Spleen (tissue), 11 donors: Measurements from ENCODE around the gene EFCAB5. TPM values are rescaled to one million over a fixed set of nuclear protein-coding genes. Genes with fewer than 3 reads are reported as not detected.
"Not testable (repeated sequence)": the region's sequence is repeated elsewhere in the genome, so short reads cannot be mapped to it uniquely, and the experiment has no call there.

Experiments used
- DNase-seq: peaks from one replicate; pipeline ENCODE4 v3.0.0-alpha.2; 2020
- H3K27ac ChIP-seq, 8 donors: fragments of 200-600 bp; sonication (generic) in 7 of 8; 1 replicate in 4 of 8; 2 replicates in 4 of 8; pipeline versions ENCODE4 v1.5.0 to v1.8.0; 2016 to 2021; ENCODE audit warnings: inconsistent platforms in 4 of 8, mild to moderate bottlenecking in 4 of 8, moderate library complexity in 1 of 8
- H3K27me3 ChIP-seq, 7 donors: fragments of 200-600 bp; sonication (generic) in 6 of 7; replicated peaks in 1 of 7; 1 replicate in 4 of 7; 2 replicates in 3 of 7; pipeline versions ENCODE4 v1.5.0 to v1.8.0; 2016 to 2021; ENCODE audit warnings: inconsistent platforms in 3 of 7, mild to moderate bottlenecking in 1 of 7
- H3K36me3 ChIP-seq, 6 donors: fragments of 200-600 bp; sonication (generic) in 5 of 6; 1 replicate in 4 of 6; 2 replicates in 2 of 6; pipeline versions ENCODE4 v1.5.0 to v1.8.0; 2016 to 2021; ENCODE audit warnings: inconsistent platforms in 2 of 6
- H3K4me1 ChIP-seq, 6 donors: fragments of 200-600 bp; sonication (generic) in 5 of 6; 1 replicate in 3 of 6; 2 replicates in 3 of 6; pipeline versions ENCODE4 v1.5.0 to v1.8.0; 2016 to 2021; ENCODE audit warnings: inconsistent platforms in 3 of 6
- H3K4me3 ChIP-seq, 8 donors: fragments of 200-600 bp; sonication (generic) in 7 of 8; 1 replicate in 4 of 8; 2 replicates in 4 of 8; pipeline versions ENCODE4 v1.5.0 to v1.8.0; 2016 to 2021; ENCODE audit warnings: inconsistent platforms in 4 of 8, mild to moderate bottlenecking in 4 of 8, moderate library complexity in 2 of 8
- H3K9me3 ChIP-seq, 8 donors: fragments of 200-600 bp; sonication (generic) in 7 of 8; 1 replicate in 4 of 8; 2 replicates in 4 of 8; pipeline versions ENCODE4 v1.5.0 to v1.8.0; 2016 to 2021; ENCODE audit warnings: inconsistent platforms in 4 of 8
- POLR2A ChIP-seq, 3 donors: fragments of 450-650 bp; IDR thresholded peaks; one replicate each; pipeline ENCODE4 v1.5.1; 2017; ENCODE audit warnings: antibody characterized with exemption in 3 of 3, mild to moderate bottlenecking in 1 of 3
- POLR2AphosphoS5 ChIP-seq, 3 donors: sonication (generic); formaldehyde crosslinking; IDR thresholded peaks; one replicate each; pipeline ENCODE4 v1.5.1; 2017; ENCODE audit warnings: antibody characterized with exemption in 3 of 3
- WGBS, 5 donors: extraction: QIAGEN DNeasy Blood & Tissue Kit in 3 of 5; methylation state at CpG; one replicate each; pipeline versions ENCODE4 v1.1.5 to v1.1.7; 2013 to 2018; 5-methylcytosine and 5-hydroxymethylcytosine counted together
- intact Hi-C: fragments of 100-400 bp; cut with DNase I; formaldehyde crosslinking; loops from one replicate; pipeline ENCODE4 v1.15.0; 2023; ENCODE audit warnings: low total_unique reads
- polyA plus RNA-seq, 3 donors: library from polyadenylated mRNA; stranded (reverse); fragments of 200-250 nt; gene quantifications; one replicate each; pipeline ENCODE4 v1.2.1, GENCODE V29; 2013
- total RNA-seq, 7 donors: library from RNA; depleted of rRNA in 3 of 7; stranded (reverse); fragments of >200 nt in 3 of 7; fragmentation: NEBNext Ultra II Directional in 4 of 7; extraction: Animal tissue kit (Norgen Biotek cat#: 25700) in 4 of 7; gene quantifications; one replicate each; pipeline versions ENCODE4 v1.1.0 to v1.2.1, GENCODE V29; 2016 to 2021
- TF ChIP-seq, protein P1 (sequence below), 11 experiments: fragments of 200-600 bp in 7 of 11; fragments of 450-650 bp in 4 of 11; sonication (generic) in 4 of 11; IDR thresholded peaks in 8 of 11; conservative IDR thresholded peaks in 3 of 11; 1 replicate in 7 of 11; 2 replicates in 4 of 11; pipeline versions ENCODE4 v1.4.0 to v1.8.0; 2016 to 2021; ENCODE audit warnings: antibody characterized with exemption in 11 of 11, inconsistent platforms in 4 of 11, mild to moderate bottlenecking in 1 of 11
- donor health status: healthy with polysubstance abuse.
- donor health status: DM: no; HTN: no; CAD: no; lungs with moderate emphysema.
- donor health status: DM: no; HTN: no; CAD: no.
- donor health status: Bipolar disorder and iron deficiency.
- donor health status: healthy.
- donor health status: DM: no; HTN: no; CAD: no.
- donor health status: DM: yes; HTN: yes; CAD: no.

EFCAB5 gene
- total and polyA plus RNA-seq, 10 donors, result 0.10 to 3.2 (median 0.89) TPM; not detected in 1

DNA sequence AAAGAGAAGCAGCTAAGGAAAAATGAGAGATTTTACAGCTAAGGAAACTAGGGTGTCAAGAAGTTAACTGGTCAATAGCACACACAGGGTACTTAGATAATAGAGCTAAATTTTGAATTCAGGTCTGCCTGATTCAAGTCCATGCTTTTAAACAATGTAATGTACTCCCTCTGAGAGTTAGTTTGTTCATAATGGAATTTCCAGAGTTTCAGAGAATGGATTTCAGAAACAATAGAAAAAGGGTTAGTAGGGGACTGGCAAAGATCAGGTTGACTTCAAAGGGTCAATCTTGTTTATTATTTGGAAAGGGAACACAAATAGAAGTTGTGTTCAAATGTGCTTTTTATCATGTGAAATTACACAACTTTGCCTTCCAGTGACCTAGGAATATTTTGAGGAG, 193.1 kb downstream of the EFCAB5 start:
- no peak for DNase-seq
- intact Hi-C loops, result loop anchor here (10.0 kb wide), 1 partner anchor 140 kb away; no protein-coding TSS in a partner anchor
- no peak overlapping the region for H3K27ac ChIP-seq

DNA sequence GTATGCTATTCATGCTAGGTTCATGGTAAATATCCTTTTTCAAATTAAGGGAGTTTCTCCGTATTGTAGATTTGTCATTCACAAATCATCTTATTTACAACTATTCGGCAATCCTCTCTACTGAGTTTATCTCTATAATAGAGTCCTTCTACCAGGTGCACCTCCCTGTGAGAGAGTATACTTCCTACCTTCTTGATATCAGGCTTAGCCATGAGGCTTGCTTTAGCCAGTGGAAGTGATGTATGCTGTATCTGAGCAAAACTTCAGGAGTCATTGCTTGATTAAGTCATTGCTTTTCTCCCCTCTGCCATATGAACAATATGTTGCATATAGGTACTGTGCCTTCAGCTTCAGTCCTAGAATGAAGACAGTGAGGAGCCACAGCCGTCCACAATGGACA, 195.7 kb downstream of the EFCAB5 start:
- no peak for DNase-seq
- TF ChIP-seq, protein P1, sequence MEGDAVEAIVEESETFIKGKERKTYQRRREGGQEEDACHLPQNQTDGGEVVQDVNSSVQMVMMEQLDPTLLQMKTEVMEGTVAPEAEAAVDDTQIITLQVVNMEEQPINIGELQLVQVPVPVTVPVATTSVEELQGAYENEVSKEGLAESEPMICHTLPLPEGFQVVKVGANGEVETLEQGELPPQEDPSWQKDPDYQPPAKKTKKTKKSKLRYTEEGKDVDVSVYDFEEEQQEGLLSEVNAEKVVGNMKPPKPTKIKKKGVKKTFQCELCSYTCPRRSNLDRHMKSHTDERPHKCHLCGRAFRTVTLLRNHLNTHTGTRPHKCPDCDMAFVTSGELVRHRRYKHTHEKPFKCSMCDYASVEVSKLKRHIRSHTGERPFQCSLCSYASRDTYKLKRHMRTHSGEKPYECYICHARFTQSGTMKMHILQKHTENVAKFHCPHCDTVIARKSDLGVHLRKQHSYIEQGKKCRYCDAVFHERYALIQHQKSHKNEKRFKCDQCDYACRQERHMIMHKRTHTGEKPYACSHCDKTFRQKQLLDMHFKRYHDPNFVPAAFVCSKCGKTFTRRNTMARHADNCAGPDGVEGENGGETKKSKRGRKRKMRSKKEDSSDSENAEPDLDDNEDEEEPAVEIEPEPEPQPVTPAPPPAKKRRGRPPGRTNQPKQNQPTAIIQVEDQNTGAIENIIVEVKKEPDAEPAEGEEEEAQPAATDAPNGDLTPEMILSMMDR (IDR thresholded peaks at IDR 0.05 in 8 of 11, conservative IDR thresholded peaks at IDR 0.05 in 3 of 11), result no peak
- TF ChIP-seq POLR2AphosphoS5 (IDR thresholded peaks at IDR 0.05) (no peak), POLR2A (IDR thresholded peaks at IDR 0.05) (no peak)
- Histone ChIP-seq H3K36me3 (peaks cover 0 to 49% (median 12%) of the 10 kb centered on the region in 6 donors), H3K4me3 (no peak overlapping the region), H3K9me3 (no peaks in the 10 kb centered on the region), H3K4me1 (peaks cover 4 to 20% (median 8%) of the 10 kb centered on the region in 6 donors), H3K27ac (no peak overlapping the region), H3K27me3 (no peaks in the 10 kb centered on the region)
- WGBS, 5 donors, result 90 to 97% (median 96%) methylated on average over 3 of the region's 3 CpGs
- intact Hi-C loops, result loop anchor here (10.0 kb wide), 1 partner anchor 138 kb away; no protein-coding TSS in a partner anchor

More for the DNA sequence above, 193.1 kb downstream of the EFCAB5 start:
- Histone ChIP-seq H3K27me3 (no peaks in the 10 kb centered on the region), H3K4me1 (peaks cover 4 to 25% (median 8%) of the 10 kb centered on the region in 6 donors), H3K4me3 (no peak overlapping the region), H3K9me3 (no peaks in the 10 kb centered on the region), H3K36me3 (peaks cover 0 to 70% (median 16%) of the 10 kb centered on the region in 6 donors)
- TF ChIP-seq POLR2AphosphoS5 (IDR thresholded peaks at IDR 0.05) (no peak), POLR2A (IDR thresholded peaks at IDR 0.05) (no peak)
- TF ChIP-seq, protein P1 (IDR thresholded peaks at IDR 0.05 in 8 of 11, conservative IDR thresholded peaks at IDR 0.05 in 3 of 11), result no peak

DNA sequence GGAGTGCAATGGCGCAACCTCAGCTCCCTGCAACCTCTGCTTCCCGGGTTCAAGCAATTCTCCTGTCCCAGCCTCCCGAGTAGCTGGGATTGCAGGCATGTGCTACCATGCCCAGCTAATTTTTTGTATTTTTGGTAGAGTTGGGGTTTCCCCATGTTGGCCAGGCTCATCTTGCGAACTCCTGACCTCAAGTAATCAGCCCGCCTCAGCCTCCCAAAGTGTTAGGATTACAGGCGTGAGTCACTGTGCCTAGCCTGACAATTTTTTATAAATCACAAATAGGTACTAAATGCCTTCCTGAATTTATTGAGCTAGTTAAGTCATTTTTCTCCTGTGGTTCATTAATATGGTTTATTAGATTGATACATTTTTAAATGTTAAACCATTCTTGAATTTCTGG, 206.4 kb downstream of the EFCAB5 start:
- intact Hi-C loops, H3K27me3 ChIP-seq, H3K4me3 ChIP-seq, H3K27ac ChIP-seq, H3K9me3 ChIP-seq, DNase-seq: not testable (repeated sequence)
- Histone ChIP-seq H3K36me3 (peaks cover 0 to 27% (median 0%) of the 10 kb centered on the region in 6 donors), H3K4me1 (peaks cover 0 to 10% (median 2%) of the 10 kb centered on the region in 6 donors)
- WGBS, 5 donors, result 87 to 91% (median 88%) methylated on average over 6 of the region's 6 CpGs

DNA sequence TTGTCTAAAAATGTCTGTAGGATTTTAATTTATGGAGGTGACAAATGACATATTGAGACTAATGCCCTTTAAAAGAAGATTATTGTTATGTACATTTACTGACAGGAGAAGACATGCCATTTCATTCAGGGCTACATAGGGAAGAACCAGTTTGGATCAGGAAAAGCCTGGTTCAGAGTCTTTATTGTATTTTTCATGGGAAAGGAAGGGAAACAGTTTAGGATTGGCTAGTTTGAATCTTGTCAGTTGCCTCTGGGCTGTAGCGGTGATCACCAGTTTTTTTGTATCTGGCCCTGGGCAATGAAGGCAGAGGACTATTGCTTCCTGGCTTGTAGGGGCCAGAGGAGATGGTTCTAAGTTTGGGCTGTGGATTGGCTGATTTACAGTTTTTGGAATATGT, 206.9 kb downstream of the EFCAB5 start:
- TF ChIP-seq, protein P1 (IDR thresholded peaks at IDR 0.05 in 8 of 11, conservative IDR thresholded peaks at IDR 0.05 in 3 of 11), result no peak
- TF ChIP-seq POLR2AphosphoS5 (IDR thresholded peaks at IDR 0.05) (no peak), POLR2A (IDR thresholded peaks at IDR 0.05) (no peak)
- peaks cover 0 to 7% (median 0%) of the 10 kb centered on the region in 6 donors for H3K4me1 ChIP-seq
- no peak for DNase-seq
- H3K27ac ChIP-seq, result no peak overlapping the region
- no peaks in the 10 kb centered on the region for H3K9me3 ChIP-seq
- WGBS, 5 donors, result 92 to 100% (median 96%) methylated on average over 1 of the region's 1 CpG
- H3K27me3 ChIP-seq, result no peaks in the 10 kb centered on the region
- intact Hi-C loops, result no loop called here
- H3K36me3 ChIP-seq, result peaks cover 0 to 27% (median 0%) of the 10 kb centered on the region in 6 donors
- H3K4me3 ChIP-seq, result no peak overlapping the region

DNA sequence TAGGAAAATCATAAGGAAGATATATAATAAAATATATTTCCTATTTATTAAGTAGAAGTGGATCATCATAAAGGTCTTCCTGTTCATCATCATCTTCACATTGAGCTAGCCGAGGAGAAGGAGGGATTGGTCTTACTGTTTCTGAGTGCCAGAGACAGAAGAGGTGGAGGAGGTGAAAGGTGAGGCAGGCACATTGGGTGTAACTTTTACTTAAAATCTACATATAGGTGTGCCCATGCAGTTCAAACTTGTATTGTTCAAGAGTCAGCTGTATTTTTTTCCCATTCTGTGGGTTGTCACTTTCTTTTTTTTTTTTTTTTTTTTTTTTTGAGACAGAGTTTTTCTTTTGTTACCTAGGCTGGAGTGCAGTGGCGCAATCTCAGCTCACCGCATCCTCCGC, 210.0 kb downstream of the EFCAB5 start:
- 97 to 98% (median 97%) methylated on average over 4 of the region's 4 CpGs for WGBS, 5 donors
- Histone ChIP-seq H3K4me3 (no peak overlapping the region), H3K4me1 (peaks cover 0 to 4% (median 0%) of the 10 kb centered on the region in 6 donors), H3K27ac (no peak overlapping the region), H3K36me3 (peaks cover 0 to 31% (median under 1%) of the 10 kb centered on the region in 6 donors), H3K27me3 (no peaks in the 10 kb centered on the region), H3K9me3 (no peaks in the 10 kb centered on the region)
- TF ChIP-seq, protein P1 (IDR thresholded peaks at IDR 0.05 in 8 of 11, conservative IDR thresholded peaks at IDR 0.05 in 3 of 11), result no peak
- TF ChIP-seq POLR2A (IDR thresholded peaks at IDR 0.05) (no peak), POLR2AphosphoS5 (IDR thresholded peaks at IDR 0.05) (no peak)
- DNase-seq, result no peak
- intact Hi-C loops, result no loop called here
